ENCODE data around the gene CCDC150. TPM values are rescaled to one million over a fixed set of nuclear protein-coding genes. Genes with fewer than 3 reads are reported as not detected.
A peak's percentile ranks its signal among the peaks of the same experiment; 100 is the strongest.
"Not testable (repeated sequence)": the region's sequence is repeated elsewhere in the genome, so short reads cannot be mapped to it uniquely, and the experiment has no call there.

CCDC150 gene
- total RNA-seq, 1 experiment from 2014 or later = 3.5 TPM

GRCh38 chr2:196677404-196677803 lies 37.9 kb downstream of the CCDC150 start:
- Histone ChIP-seq H3K4me3 (no peak overlapping the region), H3K27me3 (no peaks in the 10 kb centered on the region), H3K9me3 (no peaks in the 10 kb centered on the region), H3K36me3 (peaks cover 15% of the 10 kb centered on the region)
- DNase-seq = peak; percentile 3

DNA sequence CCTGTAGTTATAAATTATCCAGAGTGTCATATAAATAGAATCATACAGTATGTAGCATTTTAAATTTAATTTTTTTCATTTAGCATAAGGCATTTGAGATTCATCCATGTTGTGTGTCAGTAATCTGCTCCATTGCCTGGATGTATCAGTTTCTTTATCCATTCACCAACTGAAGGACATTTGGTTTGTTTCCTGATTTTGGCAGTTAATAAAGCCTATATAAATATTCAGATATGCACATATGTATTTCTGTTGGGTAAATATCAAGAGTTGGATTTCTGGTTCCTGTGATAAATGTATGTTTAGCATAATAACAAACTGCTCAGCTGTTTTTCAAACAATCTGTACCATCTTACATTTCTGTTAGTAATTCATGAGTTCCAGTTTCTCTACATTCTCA lies 39.9 kb downstream of the CCDC150 start:
- Histone ChIP-seq H3K4me3 (no peak overlapping the region), H3K9me3 (peaks cover 2% of the 10 kb centered on the region; the same call in 1 of the 2 replicates), H3K36me3 (peaks cover 19% of the 10 kb centered on the region), H3K27me3 (no peaks in the 10 kb centered on the region)
- no peak for DNase-seq

DNA sequence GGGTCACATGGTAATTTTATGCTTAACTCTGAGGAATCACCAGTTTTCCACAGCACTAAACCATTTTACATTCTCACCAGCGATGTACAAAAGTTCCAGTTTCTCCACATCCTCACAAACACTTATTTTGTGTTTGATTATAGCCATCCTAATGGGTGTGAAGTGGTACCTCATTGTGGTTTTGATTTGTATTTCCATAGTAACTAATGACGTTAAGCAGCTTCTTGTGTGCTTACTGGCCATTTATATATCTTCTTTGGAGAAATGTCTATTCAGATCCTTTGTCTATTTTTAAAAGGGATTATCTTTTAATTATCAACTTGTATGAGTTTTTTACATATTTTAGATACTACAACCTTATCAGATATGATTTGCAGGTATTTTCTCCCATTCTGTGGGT lies 42.0 kb downstream of the CCDC150 start:
- H3K4me3 ChIP-seq = no peak overlapping the region
- peaks cover 14% of the 10 kb centered on the region for H3K36me3 ChIP-seq
- DNase-seq = no peak
- no peaks in the 10 kb centered on the region for H3K27me3 ChIP-seq
- peaks cover 6% of the 10 kb centered on the region; the same call in 1 of the 2 replicates for H3K9me3 ChIP-seq

DNA sequence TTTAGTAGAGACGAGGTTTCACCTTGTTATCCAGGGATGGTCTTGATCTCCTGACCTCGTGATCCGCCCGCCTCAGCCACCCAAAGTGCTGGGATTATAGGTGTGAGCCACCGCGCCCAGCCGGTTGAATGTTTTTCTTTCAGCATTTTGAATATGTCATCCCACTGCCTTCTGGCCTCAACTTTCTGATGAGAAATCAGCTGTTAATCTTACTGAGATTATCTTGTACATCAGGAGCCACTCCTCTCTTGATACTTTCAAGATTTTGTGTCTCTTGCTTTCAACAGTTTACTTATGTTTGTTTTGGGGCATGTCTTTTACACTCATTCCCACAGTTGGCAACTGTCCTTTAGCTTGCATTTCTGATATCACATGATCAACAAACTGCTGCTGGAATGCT lies 46.3 kb downstream of the CCDC150 start:
- no peak overlapping the region for H3K4me3 ChIP-seq
- H3K27me3 ChIP-seq = no peaks in the 10 kb centered on the region
- H3K36me3 ChIP-seq = peaks cover 12% of the 10 kb centered on the region; the same call in 1 of the 2 replicates
- DNase-seq = no peak
- H3K9me3 ChIP-seq = peaks cover 6% of the 10 kb centered on the region; the same call in 1 of the 2 replicates

- not testable (repeated sequence) for H3K9me3 ChIP-seq, H3K27me3 ChIP-seq, H3K4me3 ChIP-seq, DNase-seq
- peaks cover 12% of the 10 kb centered on the region; the same call in 1 of the 2 replicates for H3K36me3 ChIP-seq
Measured at GRCh38 chr2:196686737-196687136, 47.2 kb downstream of the CCDC150 start.

DNA sequence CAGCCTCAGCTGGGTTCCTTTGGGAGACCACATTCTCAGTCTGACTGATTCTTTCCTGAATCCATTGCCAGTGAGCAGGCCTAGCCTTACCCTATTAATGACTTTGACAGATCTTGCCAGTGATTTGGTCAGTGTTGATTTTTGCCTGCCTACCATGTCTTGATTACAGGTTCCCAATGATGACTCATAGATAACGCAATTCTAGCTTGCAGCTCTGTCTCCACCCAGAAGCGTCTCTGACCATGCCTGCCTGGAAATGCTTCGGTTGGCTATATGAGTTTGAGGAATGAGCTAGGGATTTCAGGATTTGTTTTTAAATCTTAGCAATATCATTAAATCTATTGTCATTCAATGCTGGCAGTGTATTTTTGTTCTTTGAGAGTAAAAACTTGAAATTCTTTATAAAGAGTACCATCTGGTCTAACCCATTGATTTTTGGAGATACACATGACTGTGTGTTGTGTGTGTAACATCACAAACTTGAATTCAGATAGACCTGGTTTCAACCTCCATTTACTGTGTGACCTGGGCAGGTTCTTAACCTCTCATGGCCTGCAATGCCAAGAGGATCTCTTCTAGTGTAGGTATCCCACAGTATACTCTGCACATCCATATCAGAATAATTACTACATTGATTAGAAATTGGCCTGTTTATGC lies 57.0 kb downstream of the CCDC150 start:
- Histone ChIP-seq H3K36me3 (0 out of 2 replicates have a peak, but pooled peaks cover 5% of the 10 kb centered on the region), H3K27me3 (no peaks in the 10 kb centered on the region), H3K9me3 (peaks cover 3% of the 10 kb centered on the region; the same call in 1 of the 2 replicates), H3K4me3 (no peak overlapping the region)
- DNase-seq = peak; percentile 31

GRCh38 chr2:196697825-196698224 lies 58.3 kb downstream of the CCDC150 start:
- DNase-seq = no peak
- H3K27me3 ChIP-seq = no peaks in the 10 kb centered on the region
- H3K36me3 ChIP-seq = 0 out of 2 replicates have a peak, but pooled peaks cover 5% of the 10 kb centered on the region
- no peak overlapping the region for H3K4me3 ChIP-seq
- H3K9me3 ChIP-seq = peaks cover 3% of the 10 kb centered on the region

DNA sequence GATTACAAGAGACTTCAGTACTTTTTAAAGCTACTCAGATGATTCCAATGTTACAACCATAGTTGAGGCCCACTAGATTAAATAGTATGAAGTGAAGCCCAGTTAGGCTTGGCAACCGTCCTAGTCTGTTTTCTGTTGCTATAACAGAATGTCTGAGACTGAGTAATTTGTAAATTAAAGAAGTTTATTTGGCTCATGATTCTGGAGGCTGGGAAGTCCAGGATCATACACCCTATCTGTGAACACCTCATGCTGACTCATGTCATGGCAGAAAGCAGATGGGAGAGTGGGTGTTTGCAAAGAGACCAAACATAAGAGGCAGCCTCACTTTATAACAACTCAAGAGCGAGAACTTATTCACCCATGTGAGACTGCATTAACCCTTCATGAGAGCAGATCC lies 63.1 kb downstream of the CCDC150 start:
- Histone ChIP-seq H3K9me3 (peaks cover under 1% of the 10 kb centered on the region), H3K4me3 (no peak overlapping the region), H3K27me3 (no peaks in the 10 kb centered on the region), H3K36me3 (peaks cover 5% of the 10 kb centered on the region; the same call in 1 of the 2 replicates)
- peak; percentile 29 for DNase-seq

DNA sequence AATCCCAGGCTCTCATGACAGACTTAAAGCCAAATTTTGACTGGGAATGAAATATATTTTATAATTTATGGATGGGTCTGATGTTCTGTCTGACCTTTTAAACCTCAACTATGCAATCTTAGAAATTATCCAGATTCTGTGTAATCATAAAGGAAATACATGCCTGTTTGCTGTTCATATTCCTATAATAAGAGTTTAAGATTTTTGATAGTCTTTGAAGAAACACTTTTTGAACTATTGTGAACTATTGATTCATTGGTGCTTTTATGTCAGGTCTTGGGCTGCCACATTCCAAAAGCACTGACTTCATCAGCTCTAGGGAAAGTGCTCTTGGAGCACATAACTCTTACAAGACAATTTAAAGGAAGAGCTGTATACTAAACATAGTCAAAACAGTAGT lies 64.2 kb downstream of the CCDC150 start:
- Histone ChIP-seq H3K27me3 (no peaks in the 10 kb centered on the region), H3K36me3 (peaks cover 5% of the 10 kb centered on the region; the same call in 1 of the 2 replicates), H3K4me3 (no peak overlapping the region), H3K9me3 (peaks cover 2% of the 10 kb centered on the region)
- DNase-seq = no peak

DNA sequence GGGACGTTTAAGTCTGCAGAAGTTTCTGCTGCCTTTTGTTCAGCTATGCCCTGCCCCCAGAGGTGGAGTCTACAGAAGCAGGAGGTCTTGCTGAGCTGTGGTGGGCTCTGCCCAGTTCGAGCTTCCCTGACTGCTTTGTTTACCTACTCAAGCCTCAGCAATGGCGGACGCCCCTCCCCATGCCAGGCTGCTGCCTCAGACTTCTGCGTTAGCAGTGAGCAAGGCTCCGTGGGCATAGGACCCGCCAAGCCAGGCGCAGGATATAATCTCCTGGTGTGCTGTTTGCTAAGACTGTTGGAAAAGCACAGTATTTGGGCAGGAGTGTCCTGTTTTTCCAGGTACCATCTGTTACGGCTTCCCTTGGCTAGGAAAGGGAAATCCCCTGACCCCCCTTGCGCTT lies 70.5 kb downstream of the CCDC150 start:
- not testable (repeated sequence) for H3K9me3 ChIP-seq, H3K4me3 ChIP-seq, H3K36me3 ChIP-seq, DNase-seq, H3K27me3 ChIP-seq

- H3K27me3 ChIP-seq = no peaks in the 10 kb centered on the region
- peaks cover 3% of the 10 kb centered on the region; the same call in 1 of the 2 replicates for H3K36me3 ChIP-seq
- no peak for DNase-seq
- H3K9me3 ChIP-seq = peaks cover 2% of the 10 kb centered on the region; the same call in 1 of the 2 replicates
- no peak overlapping the region for H3K4me3 ChIP-seq
Measured at GRCh38 chr2:196711625-196712024, 72.1 kb downstream of the CCDC150 start.

DNA sequence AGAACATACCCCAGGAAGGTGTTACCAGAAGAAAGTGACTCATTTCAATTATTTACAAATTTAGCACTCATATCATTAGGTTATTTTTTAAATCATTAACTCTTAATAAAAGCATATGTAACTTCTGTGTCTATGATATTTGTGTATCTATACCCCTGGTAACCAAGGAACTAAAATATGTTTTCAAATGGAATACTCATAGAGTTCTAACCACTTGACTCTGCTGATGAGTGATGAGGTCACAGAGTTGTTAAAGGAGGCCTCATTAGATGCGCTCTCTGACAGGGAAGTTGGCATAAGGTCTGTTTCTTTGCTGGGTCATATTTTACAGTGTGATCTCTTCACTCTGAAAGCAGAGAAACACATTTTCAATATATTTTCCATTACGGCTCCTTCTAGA lies 73.4 kb downstream of the CCDC150 start:
- H3K4me3 ChIP-seq = no peak overlapping the region
- H3K27me3 ChIP-seq = no peaks in the 10 kb centered on the region
- DNase-seq = no peak
- no peaks in the 10 kb centered on the region for H3K9me3 ChIP-seq
- peaks cover 3% of the 10 kb centered on the region; the same call in 1 of the 2 replicates for H3K36me3 ChIP-seq

- Histone ChIP-seq H3K9me3 (no peaks in the 10 kb centered on the region), H3K4me3 (no peak overlapping the region), H3K36me3 (peaks cover 11% of the 10 kb centered on the region), H3K27me3 (no peaks in the 10 kb centered on the region)
- no peak for DNase-seq
Measured at GRCh38 chr2:196718419-196719109, 79.0 kb downstream of the CCDC150 start.

- H3K9me3 ChIP-seq = no peaks in the 10 kb centered on the region
- H3K36me3 ChIP-seq = peaks cover 11% of the 10 kb centered on the region; the same call in 1 of the 2 replicates
- H3K27me3 ChIP-seq = no peaks in the 10 kb centered on the region
- no peak overlapping the region for H3K4me3 ChIP-seq
- DNase-seq = peak; percentile 64
Measured at GRCh38 chr2:196719110-196719872, 79.8 kb downstream of the CCDC150 start.

GRCh38 chr2:196723571-196723970 lies 84.1 kb downstream of the CCDC150 start:
- no peak for DNase-seq
- Histone ChIP-seq H3K9me3 (no peaks in the 10 kb centered on the region), H3K27me3 (no peaks in the 10 kb centered on the region), H3K4me3 (no peak overlapping the region), H3K36me3 (peaks cover 23% of the 10 kb centered on the region)

- Histone ChIP-seq H3K36me3 (peaks cover 31% of the 10 kb centered on the region), H3K9me3 (no peaks in the 10 kb centered on the region), H3K4me3 (no peak overlapping the region), H3K27me3 (no peaks in the 10 kb centered on the region)
- DNase-seq = no peak
Measured at GRCh38 chr2:196725218-196725617, 85.7 kb downstream of the CCDC150 start.

- Histone ChIP-seq H3K36me3 (peaks cover 31% of the 10 kb centered on the region), H3K4me3 (no peak overlapping the region), H3K27me3 (no peaks in the 10 kb centered on the region), H3K9me3 (no peaks in the 10 kb centered on the region)
- DNase-seq = no peak
Measured at GRCh38 chr2:196725882-196726281, 86.4 kb downstream of the CCDC150 start.
